ENCODE measurements around the gene HNRNPU. TPM values are rescaled to one million over a fixed set of nuclear protein-coding genes. Genes with fewer than 3 reads are reported as not detected.

The HNRNPU gene
- total and polyA plus RNA-seq, 2 experiments from 2014 or later = 422 to 687 TPM

DNA sequence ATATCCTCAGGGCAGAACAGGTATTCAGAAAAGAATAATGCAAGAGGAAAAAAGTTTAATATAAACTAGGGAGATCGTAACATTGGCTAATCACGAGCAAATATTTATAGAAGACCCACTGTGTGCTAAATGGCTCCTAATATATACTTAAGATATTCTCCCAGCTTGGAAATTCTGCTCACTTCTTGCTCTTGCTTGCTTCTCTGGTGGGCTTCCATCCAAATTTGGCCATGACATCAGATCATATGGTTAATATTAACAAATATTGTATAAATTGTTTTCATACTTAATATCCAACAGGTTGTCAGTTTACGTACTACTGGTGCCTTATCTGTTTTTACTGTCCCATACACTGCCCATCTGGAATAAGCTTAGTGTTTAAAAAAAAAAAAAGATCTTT, 27.8 kb downstream of the HNRNPU start:
- Histone ChIP-seq H3K27ac (ENCODE audit: low read depth) (peak overlapping the region; percentile 100), H3K4me2 (peak overlapping the region; percentile 82), H4K20me1 (replicated peaks; ENCODE audit: insufficient read depth) (peaks cover 8% of the 10 kb centered on the region; the same call in 1 of the 2 replicates), H3K9me2 (ENCODE audit: insufficient read depth) (no peaks in the 10 kb centered on the region), H2AFZ (no peak overlapping the region), H3F3A (replicated peaks; ENCODE audit: low read depth) (peaks cover 18% of the 10 kb centered on the region; the same call in 1 of the 2 replicates), H3K79me2 (replicated peaks; ENCODE audit: insufficient read depth) (peaks cover 44% of the 10 kb centered on the region), H3K27me3 (ENCODE audit: insufficient read depth) (no peaks in the 10 kb centered on the region), H3K36me3 (ENCODE audit: insufficient read depth) (no peaks in the 10 kb centered on the region), H3K4me1 (ENCODE audit: insufficient read depth) (peaks cover 24% of the 10 kb centered on the region), H3K4me3 (peak overlapping the region; percentile 73)
- peaks cover 25% of the 10 kb centered on the region for H3K36me3 Mint-ChIP-seq (ENCODE audit: low read depth)
- H3K27ac Mint-ChIP-seq = peak overlapping the region; percentile 97
- no peak for DNase-seq (ENCODE audit: low spot score)
- peaks cover 18% of the 10 kb centered on the region for H3K27me3 Mint-ChIP-seq (ENCODE audit: insufficient read depth, low read depth, poor library complexity)
- H3K9me3 Mint-ChIP-seq = no peaks in the 10 kb centered on the region; the same call in 2 of the 3 replicates
- H3K4me3 Mint-ChIP-seq = peak overlapping the region; percentile 94
- TF ChIP-seq POLR2AphosphoS5 (IDR thresholded peaks at IDR 0.05; ENCODE audit: low read depth) (no peak), EZH2phosphoT487 (IDR thresholded peaks at IDR 0.05; ENCODE audit: unreplicated experiment) (no peak), NANOG (IDR thresholded peaks at IDR 0.05; ENCODE audit: borderline replicate concordance) (no peak), EZH2 (IDR thresholded peaks at IDR 0.05; ENCODE audit: low read depth, unreplicated experiment) (no peak), ZNF331 (CRISPR knock-in tag; IDR thresholded peaks at IDR 0.05; ENCODE audit: low read depth) (no peak), JUNB (IDR thresholded peaks at IDR 0.05; ENCODE audit: unreplicated experiment) (no peak), ZNF114 (CRISPR knock-in tag; IDR thresholded peaks at IDR 0.05) (no peak), STAT1 (IDR thresholded peaks at IDR 0.05; ENCODE audit: unreplicated experiment) (no peak), CREB1 (CRISPR knock-in tag; IDR thresholded peaks at IDR 0.05; ENCODE audit: low read depth) (no peak)
- TF ChIP-seq, protein P1, sequence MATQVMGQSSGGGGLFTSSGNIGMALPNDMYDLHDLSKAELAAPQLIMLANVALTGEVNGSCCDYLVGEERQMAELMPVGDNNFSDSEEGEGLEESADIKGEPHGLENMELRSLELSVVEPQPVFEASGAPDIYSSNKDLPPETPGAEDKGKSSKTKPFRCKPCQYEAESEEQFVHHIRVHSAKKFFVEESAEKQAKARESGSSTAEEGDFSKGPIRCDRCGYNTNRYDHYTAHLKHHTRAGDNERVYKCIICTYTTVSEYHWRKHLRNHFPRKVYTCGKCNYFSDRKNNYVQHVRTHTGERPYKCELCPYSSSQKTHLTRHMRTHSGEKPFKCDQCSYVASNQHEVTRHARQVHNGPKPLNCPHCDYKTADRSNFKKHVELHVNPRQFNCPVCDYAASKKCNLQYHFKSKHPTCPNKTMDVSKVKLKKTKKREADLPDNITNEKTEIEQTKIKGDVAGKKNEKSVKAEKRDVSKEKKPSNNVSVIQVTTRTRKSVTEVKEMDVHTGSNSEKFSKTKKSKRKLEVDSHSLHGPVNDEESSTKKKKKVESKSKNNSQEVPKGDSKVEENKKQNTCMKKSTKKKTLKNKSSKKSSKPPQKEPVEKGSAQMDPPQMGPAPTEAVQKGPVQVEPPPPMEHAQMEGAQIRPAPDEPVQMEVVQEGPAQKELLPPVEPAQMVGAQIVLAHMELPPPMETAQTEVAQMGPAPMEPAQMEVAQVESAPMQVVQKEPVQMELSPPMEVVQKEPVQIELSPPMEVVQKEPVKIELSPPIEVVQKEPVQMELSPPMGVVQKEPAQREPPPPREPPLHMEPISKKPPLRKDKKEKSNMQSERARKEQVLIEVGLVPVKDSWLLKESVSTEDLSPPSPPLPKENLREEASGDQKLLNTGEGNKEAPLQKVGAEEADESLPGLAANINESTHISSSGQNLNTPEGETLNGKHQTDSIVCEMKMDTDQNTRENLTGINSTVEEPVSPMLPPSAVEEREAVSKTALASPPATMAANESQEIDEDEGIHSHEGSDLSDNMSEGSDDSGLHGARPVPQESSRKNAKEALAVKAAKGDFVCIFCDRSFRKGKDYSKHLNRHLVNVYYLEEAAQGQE (IDR thresholded peaks at IDR 0.05; ENCODE audit: unreplicated experiment) = no peak
- TF ChIP-seq, protein P2, sequence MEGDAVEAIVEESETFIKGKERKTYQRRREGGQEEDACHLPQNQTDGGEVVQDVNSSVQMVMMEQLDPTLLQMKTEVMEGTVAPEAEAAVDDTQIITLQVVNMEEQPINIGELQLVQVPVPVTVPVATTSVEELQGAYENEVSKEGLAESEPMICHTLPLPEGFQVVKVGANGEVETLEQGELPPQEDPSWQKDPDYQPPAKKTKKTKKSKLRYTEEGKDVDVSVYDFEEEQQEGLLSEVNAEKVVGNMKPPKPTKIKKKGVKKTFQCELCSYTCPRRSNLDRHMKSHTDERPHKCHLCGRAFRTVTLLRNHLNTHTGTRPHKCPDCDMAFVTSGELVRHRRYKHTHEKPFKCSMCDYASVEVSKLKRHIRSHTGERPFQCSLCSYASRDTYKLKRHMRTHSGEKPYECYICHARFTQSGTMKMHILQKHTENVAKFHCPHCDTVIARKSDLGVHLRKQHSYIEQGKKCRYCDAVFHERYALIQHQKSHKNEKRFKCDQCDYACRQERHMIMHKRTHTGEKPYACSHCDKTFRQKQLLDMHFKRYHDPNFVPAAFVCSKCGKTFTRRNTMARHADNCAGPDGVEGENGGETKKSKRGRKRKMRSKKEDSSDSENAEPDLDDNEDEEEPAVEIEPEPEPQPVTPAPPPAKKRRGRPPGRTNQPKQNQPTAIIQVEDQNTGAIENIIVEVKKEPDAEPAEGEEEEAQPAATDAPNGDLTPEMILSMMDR (conservative IDR thresholded peaks at IDR 0.05; ENCODE audit: low read depth in 2 of 2) = no peak
- TF ChIP-seq, protein P3, sequence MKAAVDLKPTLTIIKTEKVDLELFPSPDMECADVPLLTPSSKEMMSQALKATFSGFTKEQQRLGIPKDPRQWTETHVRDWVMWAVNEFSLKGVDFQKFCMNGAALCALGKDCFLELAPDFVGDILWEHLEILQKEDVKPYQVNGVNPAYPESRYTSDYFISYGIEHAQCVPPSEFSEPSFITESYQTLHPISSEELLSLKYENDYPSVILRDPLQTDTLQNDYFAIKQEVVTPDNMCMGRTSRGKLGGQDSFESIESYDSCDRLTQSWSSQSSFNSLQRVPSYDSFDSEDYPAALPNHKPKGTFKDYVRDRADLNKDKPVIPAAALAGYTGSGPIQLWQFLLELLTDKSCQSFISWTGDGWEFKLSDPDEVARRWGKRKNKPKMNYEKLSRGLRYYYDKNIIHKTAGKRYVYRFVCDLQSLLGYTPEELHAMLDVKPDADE (IDR thresholded peaks at IDR 0.05) = no peak
- TF ChIP-seq, protein P4, sequence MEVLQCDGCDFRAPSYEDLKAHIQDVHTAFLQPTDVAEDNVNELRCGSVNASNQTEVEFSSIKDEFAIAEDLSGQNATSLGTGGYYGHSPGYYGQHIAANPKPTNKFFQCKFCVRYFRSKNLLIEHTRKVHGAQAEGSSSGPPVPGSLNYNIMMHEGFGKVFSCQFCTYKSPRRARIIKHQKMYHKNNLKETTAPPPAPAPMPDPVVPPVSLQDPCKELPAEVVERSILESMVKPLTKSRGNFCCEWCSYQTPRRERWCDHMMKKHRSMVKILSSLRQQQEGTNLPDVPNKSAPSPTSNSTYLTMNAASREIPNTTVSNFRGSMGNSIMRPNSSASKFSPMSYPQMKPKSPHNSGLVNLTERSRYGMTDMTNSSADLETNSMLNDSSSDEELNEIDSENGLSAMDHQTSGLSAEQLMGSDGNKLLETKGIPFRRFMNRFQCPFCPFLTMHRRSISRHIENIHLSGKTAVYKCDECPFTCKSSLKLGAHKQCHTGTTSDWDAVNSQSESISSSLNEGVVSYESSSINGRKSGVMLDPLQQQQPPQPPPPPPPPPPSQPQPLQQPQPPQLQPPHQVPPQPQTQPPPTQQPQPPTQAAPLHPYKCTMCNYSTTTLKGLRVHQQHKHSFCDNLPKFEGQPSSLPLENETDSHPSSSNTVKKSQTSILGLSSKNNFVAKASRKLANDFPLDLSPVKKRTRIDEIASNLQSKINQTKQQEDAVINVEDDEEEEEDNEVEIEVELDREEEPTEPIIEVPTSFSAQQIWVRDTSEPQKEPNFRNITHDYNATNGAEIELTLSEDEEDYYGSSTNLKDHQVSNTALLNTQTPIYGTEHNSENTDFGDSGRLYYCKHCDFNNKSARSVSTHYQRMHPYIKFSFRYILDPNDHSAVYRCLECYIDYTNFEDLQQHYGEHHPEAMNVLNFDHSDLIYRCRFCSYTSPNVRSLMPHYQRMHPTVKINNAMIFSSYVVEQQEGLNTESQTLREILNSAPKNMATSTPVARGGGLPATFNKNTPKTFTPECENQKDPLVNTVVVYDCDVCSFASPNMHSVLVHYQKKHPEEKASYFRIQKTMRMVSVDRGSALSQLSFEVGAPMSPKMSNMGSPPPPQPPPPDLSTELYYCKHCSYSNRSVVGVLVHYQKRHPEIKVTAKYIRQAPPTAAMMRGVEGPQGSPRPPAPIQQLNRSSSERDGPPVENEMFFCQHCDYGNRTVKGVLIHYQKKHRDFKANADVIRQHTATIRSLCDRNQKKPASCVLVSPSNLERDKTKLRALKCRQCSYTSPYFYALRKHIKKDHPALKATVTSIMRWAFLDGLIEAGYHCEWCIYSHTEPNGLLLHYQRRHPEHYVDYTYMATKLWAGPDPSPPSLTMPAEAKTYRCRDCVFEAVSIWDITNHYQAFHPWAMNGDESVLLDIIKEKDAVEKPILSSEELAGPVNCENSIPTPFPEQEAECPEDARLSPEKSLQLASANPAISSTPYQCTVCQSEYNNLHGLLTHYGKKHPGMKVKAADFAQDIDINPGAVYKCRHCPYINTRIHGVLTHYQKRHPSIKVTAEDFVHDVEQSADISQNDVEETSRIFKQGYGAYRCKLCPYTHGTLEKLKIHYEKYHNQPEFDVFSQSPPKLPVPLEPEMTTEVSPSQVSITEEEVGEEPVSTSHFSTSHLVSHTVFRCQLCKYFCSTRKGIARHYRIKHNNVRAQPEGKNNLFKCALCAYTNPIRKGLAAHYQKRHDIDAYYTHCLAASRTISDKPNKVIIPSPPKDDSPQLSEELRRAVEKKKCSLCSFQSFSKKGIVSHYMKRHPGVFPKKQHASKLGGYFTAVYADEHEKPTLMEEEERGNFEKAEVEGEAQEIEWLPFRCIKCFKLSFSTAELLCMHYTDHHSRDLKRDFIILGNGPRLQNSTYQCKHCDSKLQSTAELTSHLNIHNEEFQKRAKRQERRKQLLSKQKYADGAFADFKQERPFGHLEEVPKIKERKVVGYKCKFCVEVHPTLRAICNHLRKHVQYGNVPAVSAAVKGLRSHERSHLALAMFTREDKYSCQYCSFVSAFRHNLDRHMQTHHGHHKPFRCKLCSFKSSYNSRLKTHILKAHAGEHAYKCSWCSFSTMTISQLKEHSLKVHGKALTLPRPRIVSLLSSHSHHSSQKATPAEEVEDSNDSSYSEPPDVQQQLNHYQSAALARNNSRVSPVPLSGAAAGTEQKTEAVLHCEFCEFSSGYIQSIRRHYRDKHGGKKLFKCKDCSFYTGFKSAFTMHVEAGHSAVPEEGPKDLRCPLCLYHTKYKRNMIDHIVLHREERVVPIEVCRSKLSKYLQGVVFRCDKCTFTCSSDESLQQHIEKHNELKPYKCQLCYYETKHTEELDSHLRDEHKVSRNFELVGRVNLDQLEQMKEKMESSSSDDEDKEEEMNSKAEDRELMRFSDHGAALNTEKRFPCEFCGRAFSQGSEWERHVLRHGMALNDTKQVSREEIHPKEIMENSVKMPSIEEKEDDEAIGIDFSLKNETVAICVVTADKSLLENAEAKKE (CRISPR knock-in tag; IDR thresholded peaks at IDR 0.05) = no peak
- no peak for ATAC-seq
- H3K4me1 Mint-ChIP-seq = peaks cover 38% of the 10 kb centered on the region

Measured in GM23338 (cell line).